Astrocyte (in vitro differentiated cells and primary cell): Measurements from ENCODE around the gene ANOS1.

Experiments
- EZH2 ChIP-seq: IDR thresholded peaks from 2 replicates; pipeline ENCODE4 v1.6.1; 2012; ENCODE audit warnings: mild to moderate bottlenecking, low read length, inconsistent platforms; ENCODE audit not compliant: insufficient read depth
- TF ChIP-seq, protein P1 (sequence below): IDR thresholded peaks from 2 replicates; pipeline ENCODE4 v1.5.1; 2011; ENCODE audit warnings: low read depth, mild to moderate bottlenecking, inconsistent platforms, low read length, moderate library complexity; ENCODE audit not compliant: insufficient read depth

DNA sequence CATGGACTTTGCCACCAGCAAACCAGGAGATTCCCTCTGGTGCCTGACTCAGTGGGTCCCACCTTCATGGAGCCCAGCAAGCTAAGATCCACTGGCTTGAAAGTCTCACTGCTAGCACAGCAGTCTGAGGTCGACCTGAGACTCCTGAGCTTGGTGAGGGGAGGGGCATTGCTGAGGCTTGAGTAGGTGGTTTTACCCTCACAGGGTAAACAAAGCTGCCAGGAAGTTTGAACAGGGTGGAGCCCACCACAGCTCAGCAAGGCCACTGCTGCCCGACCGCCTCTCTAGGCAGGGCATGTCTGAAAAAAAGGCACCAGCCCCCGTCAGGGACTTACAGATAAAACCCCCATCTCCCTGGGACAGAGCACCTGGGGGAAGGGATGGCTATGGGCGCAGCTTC, 41.2 kb upstream of the ANOS1 start:
- TF ChIP-seq, protein P1, sequence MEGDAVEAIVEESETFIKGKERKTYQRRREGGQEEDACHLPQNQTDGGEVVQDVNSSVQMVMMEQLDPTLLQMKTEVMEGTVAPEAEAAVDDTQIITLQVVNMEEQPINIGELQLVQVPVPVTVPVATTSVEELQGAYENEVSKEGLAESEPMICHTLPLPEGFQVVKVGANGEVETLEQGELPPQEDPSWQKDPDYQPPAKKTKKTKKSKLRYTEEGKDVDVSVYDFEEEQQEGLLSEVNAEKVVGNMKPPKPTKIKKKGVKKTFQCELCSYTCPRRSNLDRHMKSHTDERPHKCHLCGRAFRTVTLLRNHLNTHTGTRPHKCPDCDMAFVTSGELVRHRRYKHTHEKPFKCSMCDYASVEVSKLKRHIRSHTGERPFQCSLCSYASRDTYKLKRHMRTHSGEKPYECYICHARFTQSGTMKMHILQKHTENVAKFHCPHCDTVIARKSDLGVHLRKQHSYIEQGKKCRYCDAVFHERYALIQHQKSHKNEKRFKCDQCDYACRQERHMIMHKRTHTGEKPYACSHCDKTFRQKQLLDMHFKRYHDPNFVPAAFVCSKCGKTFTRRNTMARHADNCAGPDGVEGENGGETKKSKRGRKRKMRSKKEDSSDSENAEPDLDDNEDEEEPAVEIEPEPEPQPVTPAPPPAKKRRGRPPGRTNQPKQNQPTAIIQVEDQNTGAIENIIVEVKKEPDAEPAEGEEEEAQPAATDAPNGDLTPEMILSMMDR, result no peak
- no peak for TF ChIP-seq EZH2
